Natural killer cell treated with Interleukin-12 subunit alpha and Interleukin-12 subunit beta and Interleukin-15 and Interleukin-18, amount 100 ng/mL, for 72 hours (primary cell): ENCODE measurements around the gene CBLC. TPM values are rescaled to one million over a fixed set of nuclear protein-coding genes. Genes with fewer than 3 reads are reported as not detected.

ENCODE experiments used
- ATAC-seq, 2 donors: fragments of 150-1000 bp; cut with Tn5 transposase in 1 of 2; sonication (Bioruptor Pico), chemical (Tn5 transposase) in 1 of 2; 2 replicates each; pipeline ENCODE4 v1.10.0; 2021
- DNase-seq: peaks from one replicate; pipeline ENCODE4 v3.0.0; 2022; ENCODE audit warnings: low spot score
- H3K27ac Mint-ChIP-seq, 2 donors: 1 replicate in 1 of 2; 2 replicates in 1 of 2; pipeline ENCODE4 v1.8.0; 2022; ENCODE audit warnings: mixed read lengths in 2 of 2, mild to moderate bottlenecking in 1 of 2, moderate library complexity in 1 of 2
- H3K27me3 Mint-ChIP-seq, 2 donors: 1 replicate in 1 of 2; 2 replicates in 1 of 2; pipeline ENCODE4 v1.8.0; 2022; ENCODE audit warnings: mixed read lengths in 2 of 2
- H3K36me3 Mint-ChIP-seq: one replicate; pipeline ENCODE4 v1.8.0; 2022; ENCODE audit warnings: mixed read lengths
- H3K4me1 Mint-ChIP-seq, 2 donors: 1 replicate in 1 of 2; 2 replicates in 1 of 2; pipeline ENCODE4 v1.8.0; 2022; ENCODE audit warnings: low read depth in 2 of 2, mixed read lengths in 2 of 2, mild to moderate bottlenecking in 1 of 2
- H3K4me3 Mint-ChIP-seq: one replicate; pipeline ENCODE4 v1.8.0; 2022; ENCODE audit warnings: mixed read lengths
- H3K9me3 Mint-ChIP-seq: 2 replicates; pipeline ENCODE4 v1.8.0; 2022; ENCODE audit warnings: mixed read lengths
- total RNA-seq, 2 donors: library from RNA; stranded (reverse); gene quantifications; one replicate each; pipeline ENCODE4 v1.2.3, GENCODE V29; 2022

Gene CBLC
- total RNA-seq, 2 donors from 2014 or later: not detected

GRCh38 chr19:44807652-44808462, 30.2 kb downstream of the CBLC start:
- peaks cover 0 to 8% of the 10 kb centered on the region in 2 donors for H3K27me3 Mint-ChIP-seq
- no peak overlapping the region for H3K27ac Mint-ChIP-seq
- H3K36me3 Mint-ChIP-seq: no peaks in the 10 kb centered on the region
- H3K4me1 Mint-ChIP-seq: no peaks in the 10 kb centered on the region
- no peak for DNase-seq
- ATAC-seq: no peak
- peak overlapping the region; percentile 17 for H3K4me3 Mint-ChIP-seq
- no peaks in the 10 kb centered on the region for H3K9me3 Mint-ChIP-seq

GRCh38 chr19:44808463-44809371, 31.0 kb downstream of the CBLC start, which contains the start of gene BCAM:
TSS of gene BCAM (plus strand) at chr19:44809103. CDS start at chr19:44809125, 22 bp downstream.
- peak in 1 of 2 donors; percentile 16 for ATAC-seq
- H3K4me3 Mint-ChIP-seq: peak within 1 kb of the TSS; percentile 17

GRCh38 chr19:44809577-44810233, 32.0 kb downstream of the CBLC start:
- no peaks in the 10 kb centered on the region for H3K9me3 Mint-ChIP-seq
- H3K36me3 Mint-ChIP-seq: no peaks in the 10 kb centered on the region
- peaks cover 0 to 8% of the 10 kb centered on the region in 2 donors for H3K27me3 Mint-ChIP-seq
- no peak for ATAC-seq
- DNase-seq: no peak
- no peaks in the 10 kb centered on the region for H3K4me1 Mint-ChIP-seq
- H3K4me3 Mint-ChIP-seq: no peak overlapping the region
- H3K27ac Mint-ChIP-seq: no peak overlapping the region

More at GRCh38 chr19:44808463-44809371, 31.0 kb downstream of the CBLC start, which contains the start of gene BCAM:
- Mint-ChIP-seq H3K27ac (no peak within 1 kb of the TSS), H3K9me3 (no peaks in the 10 kb centered on the region), H3K36me3 (no peaks in the 10 kb centered on the region), H3K4me1 (no peaks in the 10 kb centered on the region), H3K27me3 (peaks cover 0 to 8% of the 10 kb centered on the region in 2 donors)
- no peak for DNase-seq

GRCh38 chr19:44810234-44811121, 32.8 kb downstream of the CBLC start:
- no peak overlapping the region for H3K4me3 Mint-ChIP-seq
- H3K36me3 Mint-ChIP-seq: no peaks in the 10 kb centered on the region
- H3K27ac Mint-ChIP-seq: no peak overlapping the region

GRCh38 chr19:44811122-44811419, 33.4 kb downstream of the CBLC start:
- no peaks in the 10 kb centered on the region for H3K36me3 Mint-ChIP-seq
- no peak overlapping the region for H3K4me3 Mint-ChIP-seq
- DNase-seq (no peak), ATAC-seq (no peak)
- peaks cover 0 to 8% of the 10 kb centered on the region in 2 donors for H3K27me3 Mint-ChIP-seq
- no peak overlapping the region for H3K27ac Mint-ChIP-seq
- no peaks in the 10 kb centered on the region for H3K4me1 Mint-ChIP-seq
- no peaks in the 10 kb centered on the region for H3K9me3 Mint-ChIP-seq

More at GRCh38 chr19:44810234-44811121, 32.8 kb downstream of the CBLC start:
- DNase-seq: no peak
- no peaks in the 10 kb centered on the region for H3K9me3 Mint-ChIP-seq
- ATAC-seq: no peak
- peaks cover 0 to 8% of the 10 kb centered on the region in 2 donors for H3K27me3 Mint-ChIP-seq
- H3K4me1 Mint-ChIP-seq: no peaks in the 10 kb centered on the region

- no peak overlapping the region for H3K4me3 Mint-ChIP-seq
- DNase-seq (no peak), ATAC-seq (no peak)
- H3K27ac Mint-ChIP-seq: no peak overlapping the region
- no peaks in the 10 kb centered on the region for H3K9me3 Mint-ChIP-seq
- peaks cover 0 to 8% of the 10 kb centered on the region in 2 donors for H3K27me3 Mint-ChIP-seq
- no peaks in the 10 kb centered on the region for H3K36me3 Mint-ChIP-seq
- no peaks in the 10 kb centered on the region for H3K4me1 Mint-ChIP-seq
These were observed 34.5 kb downstream of the CBLC start for GRCh38 chr19:44812142-44812718.

- Mint-ChIP-seq H3K4me3 (no peak overlapping the region), H3K9me3 (no peaks in the 10 kb centered on the region), H3K36me3 (no peaks in the 10 kb centered on the region), H3K27me3 (peaks cover 0 to 6% of the 10 kb centered on the region in 2 donors), H3K27ac (no peak overlapping the region), H3K4me1 (no peaks in the 10 kb centered on the region)
- ATAC-seq: no peak
- DNase-seq: no peak
These were observed 35.6 kb downstream of the CBLC start for GRCh38 chr19:44813070-44813840.

- ATAC-seq (no peak), DNase-seq (no peak)
- Mint-ChIP-seq H3K4me3 (no peak overlapping the region), H3K9me3 (no peaks in the 10 kb centered on the region), H3K27me3 (peaks cover 0 to 2% of the 10 kb centered on the region in 2 donors), H3K27ac (no peak overlapping the region), H3K36me3 (no peaks in the 10 kb centered on the region), H3K4me1 (no peaks in the 10 kb centered on the region)
These were observed 36.3 kb downstream of the CBLC start for GRCh38 chr19:44813841-44814470.

GRCh38 chr19:44814517-44814916, 36.8 kb downstream of the CBLC start:
- H3K27ac Mint-ChIP-seq: no peak overlapping the region
- no peaks in the 10 kb centered on the region for H3K9me3 Mint-ChIP-seq
- DNase-seq (no peak), ATAC-seq (no peak)
- no peak overlapping the region for H3K4me3 Mint-ChIP-seq
- H3K4me1 Mint-ChIP-seq: no peaks in the 10 kb centered on the region
- peaks cover 0 to 2% of the 10 kb centered on the region in 2 donors for H3K27me3 Mint-ChIP-seq
- H3K36me3 Mint-ChIP-seq: no peaks in the 10 kb centered on the region

GRCh38 chr19:44816301-44816700, 38.6 kb downstream of the CBLC start:
- H3K9me3 Mint-ChIP-seq: no peaks in the 10 kb centered on the region
- no peaks in the 10 kb centered on the region for H3K36me3 Mint-ChIP-seq
- no peak for ATAC-seq
- H3K27me3 Mint-ChIP-seq: no peaks in the 10 kb centered on the region
- H3K27ac Mint-ChIP-seq: no peak overlapping the region
- DNase-seq: no peak
- no peaks in the 10 kb centered on the region for H3K4me1 Mint-ChIP-seq
- H3K4me3 Mint-ChIP-seq: no peak overlapping the region

GRCh38 chr19:44817725-44818465, 40.2 kb downstream of the CBLC start:
- H3K4me3 Mint-ChIP-seq: no peak overlapping the region
- no peaks in the 10 kb centered on the region for H3K9me3 Mint-ChIP-seq
- ATAC-seq: no peak
- no peak overlapping the region for H3K27ac Mint-ChIP-seq
- no peaks in the 10 kb centered on the region for H3K4me1 Mint-ChIP-seq
- no peak for DNase-seq
- H3K27me3 Mint-ChIP-seq: no peaks in the 10 kb centered on the region
- no peaks in the 10 kb centered on the region for H3K36me3 Mint-ChIP-seq
